HG02870 (cell line): ENCODE measurements around the gene GPER1.
A peak's percentile ranks its signal among the peaks of the same experiment; 100 is the strongest.

ENCODE experiments used
- ATAC-seq: cut with Tn5 transposase; IDR thresholded peaks from one replicate; pipeline ENCODE4 v1.9.1; 2021; ENCODE audit warnings: mild to moderate bottlenecking, moderate library complexity; ENCODE audit not compliant: unreplicated experiment

Gene GPER1

DNA sequence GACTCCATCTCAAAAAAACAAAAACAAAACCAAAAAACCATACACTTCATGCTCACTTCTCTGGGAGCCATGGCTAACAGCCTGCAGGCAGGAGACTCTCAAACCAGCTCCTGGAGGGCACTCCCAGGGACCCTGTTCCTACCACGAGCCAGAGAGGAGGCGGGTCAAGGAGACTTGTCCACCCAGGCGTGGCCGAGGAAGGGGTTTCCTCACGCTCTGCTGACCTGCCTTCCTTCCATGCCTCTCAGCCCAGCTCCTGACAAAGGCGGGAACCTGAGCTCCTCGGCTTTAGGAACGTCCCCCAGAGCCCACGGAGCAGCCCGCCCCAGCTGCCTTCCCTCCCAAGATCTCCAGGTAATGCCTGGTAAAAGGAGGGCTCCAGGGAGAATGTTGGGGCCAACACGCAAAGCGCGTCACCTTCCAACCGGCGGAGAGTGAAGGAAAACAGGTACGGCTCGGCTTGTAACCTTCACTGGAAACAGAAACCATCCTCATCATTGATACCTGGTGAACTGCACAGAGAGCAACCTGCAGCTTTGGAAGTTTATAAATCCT is 34.0 kb upstream of the GPER1 start:
- no peak for ATAC-seq

DNA sequence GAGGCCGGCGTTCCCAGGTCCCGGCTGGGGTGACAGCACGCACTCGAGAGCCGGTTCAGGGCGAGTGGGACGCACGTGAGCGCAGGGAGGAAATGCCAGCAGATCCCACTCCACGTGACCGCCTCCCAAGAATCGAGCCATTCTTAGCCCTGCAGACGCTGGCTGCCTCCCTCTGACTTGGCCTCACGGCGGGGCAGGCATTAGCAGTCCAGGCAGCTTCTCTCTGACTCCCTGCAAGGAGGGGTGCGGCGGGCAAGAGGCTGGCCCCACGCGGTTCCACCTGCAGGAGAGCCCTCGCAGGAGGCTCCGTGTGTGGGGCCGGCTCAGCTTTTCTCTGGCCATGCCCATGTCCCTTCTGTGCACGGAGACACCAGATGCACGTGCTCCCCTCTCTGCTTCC is 33.5 kb upstream of the GPER1 start:
- ATAC-seq = no peak

DNA sequence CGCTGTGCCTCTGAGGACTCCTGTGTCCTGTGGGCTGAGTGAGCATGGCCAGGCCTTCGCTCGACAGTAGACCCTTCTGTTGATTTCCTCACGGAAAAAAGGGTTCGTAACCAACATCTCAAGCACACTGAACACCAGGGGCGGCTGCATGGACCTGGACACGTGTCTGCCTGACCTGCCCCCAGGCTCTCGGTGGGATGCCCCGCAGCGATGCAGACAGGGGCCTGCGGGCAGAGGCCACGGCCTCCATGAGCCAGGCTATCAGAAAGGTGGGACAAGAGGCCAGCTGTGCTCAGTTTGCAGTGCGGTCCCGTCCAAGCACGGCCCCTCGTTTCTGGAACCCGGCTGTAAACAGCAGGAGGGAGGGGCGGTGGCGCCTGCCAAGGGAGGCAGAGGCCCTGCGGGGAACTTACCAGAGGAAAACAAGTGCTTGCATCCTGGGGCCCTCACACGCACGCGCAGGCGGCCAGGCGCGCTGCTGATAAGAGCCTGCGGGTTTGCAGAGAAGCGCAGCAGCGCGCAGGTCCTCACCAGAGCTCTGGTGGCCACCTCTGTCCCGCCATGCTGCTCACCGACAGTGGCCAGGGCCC is 33.0 kb upstream of the GPER1 start:
- ATAC-seq = no peak

DNA sequence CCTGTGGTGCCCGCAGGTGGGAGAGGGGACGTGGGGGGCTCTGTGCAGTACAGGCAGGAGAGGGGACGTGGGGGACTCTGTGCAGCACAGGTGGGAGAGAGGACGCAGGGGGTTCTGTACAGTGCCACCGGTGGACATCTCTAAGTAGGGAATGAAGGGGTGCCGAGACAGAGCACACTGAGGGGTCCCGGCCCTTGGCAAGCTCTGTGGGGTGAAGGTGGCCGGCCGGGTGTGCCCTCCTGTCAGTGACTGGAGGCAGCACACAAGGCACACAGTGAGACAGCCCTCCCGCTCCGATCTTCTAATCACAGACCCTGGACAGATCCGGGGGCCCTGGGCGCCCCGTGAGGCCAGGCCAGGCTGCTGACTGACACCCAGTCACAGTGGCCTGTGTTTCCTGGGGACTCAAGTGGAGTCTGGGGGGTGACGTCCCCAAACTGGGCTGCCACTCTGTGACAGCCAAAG is 32.4 kb upstream of the GPER1 start:
- ATAC-seq = no peak

DNA sequence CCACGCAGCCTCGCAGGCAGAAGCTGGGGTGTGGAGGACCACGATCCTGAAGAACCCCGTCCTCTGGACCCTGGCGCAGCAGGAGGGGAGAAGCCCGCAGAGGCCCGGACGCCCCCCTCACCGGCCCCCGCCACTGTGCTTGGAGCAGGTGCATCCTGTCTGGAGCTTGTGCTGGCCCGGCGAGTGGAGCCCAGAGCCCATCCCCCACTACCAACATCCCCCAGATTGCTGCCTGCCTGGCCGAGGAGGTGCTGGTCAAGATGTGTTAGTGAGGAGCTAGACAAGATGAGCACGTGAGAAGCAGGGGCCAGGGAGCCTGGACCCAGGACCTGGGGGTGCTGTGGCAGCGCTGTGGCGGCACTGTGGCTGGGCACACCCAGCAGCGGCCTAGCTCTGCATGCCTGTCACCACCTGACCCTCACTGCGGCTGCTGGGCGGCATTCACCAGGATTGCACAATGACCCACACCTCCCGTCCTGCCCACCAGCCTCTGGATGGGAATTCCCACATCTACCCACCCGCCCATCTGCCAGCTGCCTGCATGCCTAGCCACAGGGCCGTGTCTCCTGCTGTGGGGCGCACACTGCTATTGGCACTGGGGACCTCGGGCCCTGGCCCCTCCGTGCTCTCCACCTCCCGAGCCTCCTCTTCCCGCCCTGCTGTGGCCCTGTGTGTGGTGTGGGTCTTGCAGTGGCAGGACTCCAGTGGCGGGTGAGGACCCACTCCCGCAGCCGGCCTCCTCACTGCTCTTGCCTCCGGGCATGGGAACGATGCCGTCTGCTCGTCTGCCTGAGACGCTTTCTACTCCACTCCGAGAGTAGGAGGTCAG is 31.7 kb upstream of the GPER1 start:
- ATAC-seq = no peak

DNA sequence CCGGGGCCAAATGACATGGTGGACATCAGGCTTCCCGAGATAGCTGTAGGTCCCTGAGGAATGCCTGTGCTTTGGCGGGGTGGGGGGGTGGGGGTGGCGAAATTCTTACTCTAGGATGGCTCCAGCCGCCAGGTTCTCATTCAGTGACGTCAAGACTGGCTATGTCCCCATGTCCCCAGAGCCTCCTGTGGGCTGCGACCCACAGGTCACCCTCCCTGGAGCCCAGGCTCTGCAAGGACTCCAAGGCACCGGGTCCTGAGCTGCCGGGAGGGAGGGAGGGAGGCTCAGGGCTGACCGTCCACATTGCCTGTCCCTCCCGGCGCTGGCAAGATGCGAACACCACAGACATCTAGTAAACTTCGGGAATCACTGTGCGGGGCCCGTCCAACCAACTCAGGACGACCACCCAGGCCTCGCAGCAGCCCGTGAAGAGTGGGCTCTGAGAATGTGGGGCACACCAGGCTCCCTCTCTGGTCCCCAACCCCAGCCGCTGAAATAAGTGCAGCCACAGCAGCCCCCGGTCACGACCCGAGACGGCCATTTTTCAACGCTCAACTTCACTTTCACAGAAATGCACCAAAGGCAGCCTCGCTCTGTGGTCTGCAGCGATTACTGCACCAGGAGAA is 31.0 kb upstream of the GPER1 start:
- ATAC-seq = no peak

DNA sequence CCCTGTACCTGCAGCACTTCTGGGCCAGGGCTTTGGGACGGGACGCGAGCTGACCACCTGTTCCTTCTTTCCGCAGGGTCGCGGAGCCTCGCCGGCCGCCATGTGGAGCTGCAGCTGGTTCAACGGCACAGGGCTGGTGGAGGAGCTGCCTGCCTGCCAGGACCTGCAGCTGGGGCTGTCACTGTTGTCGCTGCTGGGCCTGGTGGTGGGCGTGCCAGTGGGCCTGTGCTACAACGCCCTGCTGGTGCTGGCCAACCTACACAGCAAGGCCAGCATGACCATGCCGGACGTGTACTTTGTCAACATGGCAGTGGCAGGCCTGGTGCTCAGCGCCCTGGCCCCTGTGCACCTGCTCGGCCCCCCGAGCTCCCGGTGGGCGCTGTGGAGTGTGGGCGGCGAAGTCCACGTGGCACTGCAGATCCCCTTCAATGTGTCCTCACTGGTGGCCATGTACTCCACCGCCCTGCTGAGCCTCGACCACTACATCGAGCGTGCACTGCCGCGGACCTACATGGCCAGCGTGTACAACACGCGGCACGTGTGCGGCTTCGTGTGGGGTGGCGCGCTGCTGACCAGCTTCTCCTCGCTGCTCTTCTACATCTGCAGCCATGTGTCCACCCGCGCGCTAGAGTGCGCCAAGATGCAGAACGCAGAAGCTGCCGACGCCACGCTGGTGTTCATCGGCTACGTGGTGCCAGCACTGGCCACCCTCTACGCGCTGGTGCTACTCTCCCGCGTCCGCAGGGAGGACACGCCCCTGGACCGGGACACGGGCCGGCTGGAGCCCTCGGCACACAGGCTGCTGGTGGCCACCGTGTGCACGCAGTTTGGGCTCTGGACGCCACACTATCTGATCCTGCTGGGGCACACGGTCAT is 30.3 kb upstream of the GPER1 start:
- no peak for ATAC-seq

DNA sequence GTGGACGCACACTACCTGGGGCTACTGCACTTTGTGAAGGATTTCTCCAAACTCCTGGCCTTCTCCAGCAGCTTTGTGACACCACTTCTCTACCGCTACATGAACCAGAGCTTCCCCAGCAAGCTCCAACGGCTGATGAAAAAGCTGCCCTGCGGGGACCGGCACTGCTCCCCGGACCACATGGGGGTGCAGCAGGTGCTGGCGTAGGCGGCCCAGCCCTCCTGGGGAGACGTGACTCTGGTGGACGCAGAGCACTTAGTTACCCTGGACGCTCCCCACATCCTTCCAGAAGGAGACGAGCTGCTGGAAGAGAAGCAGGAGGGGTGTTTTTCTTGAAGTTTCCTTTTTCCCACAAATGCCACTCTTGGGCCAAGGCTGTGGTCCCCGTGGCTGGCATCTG is 29.6 kb upstream of the GPER1 start:
- no peak for ATAC-seq

DNA sequence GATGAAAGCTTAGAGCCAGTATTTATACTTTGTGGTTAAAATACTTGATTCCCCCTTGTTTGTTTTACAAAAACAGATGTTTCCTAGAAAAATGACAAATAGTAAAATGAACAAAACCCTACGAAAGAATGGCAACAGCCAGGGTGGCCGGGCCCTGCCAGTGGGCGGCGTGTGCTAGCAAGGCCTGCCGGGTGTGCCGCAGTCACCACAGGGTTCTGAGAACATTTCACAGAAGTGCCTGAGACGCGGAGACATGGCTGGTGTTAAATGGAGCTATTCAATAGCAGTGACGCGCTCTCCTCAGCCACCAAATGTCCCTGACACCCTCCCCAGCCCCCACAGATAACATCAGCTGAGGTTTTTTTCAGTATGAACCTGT is 29.1 kb upstream of the GPER1 start:
- ATAC-seq = no peak

DNA sequence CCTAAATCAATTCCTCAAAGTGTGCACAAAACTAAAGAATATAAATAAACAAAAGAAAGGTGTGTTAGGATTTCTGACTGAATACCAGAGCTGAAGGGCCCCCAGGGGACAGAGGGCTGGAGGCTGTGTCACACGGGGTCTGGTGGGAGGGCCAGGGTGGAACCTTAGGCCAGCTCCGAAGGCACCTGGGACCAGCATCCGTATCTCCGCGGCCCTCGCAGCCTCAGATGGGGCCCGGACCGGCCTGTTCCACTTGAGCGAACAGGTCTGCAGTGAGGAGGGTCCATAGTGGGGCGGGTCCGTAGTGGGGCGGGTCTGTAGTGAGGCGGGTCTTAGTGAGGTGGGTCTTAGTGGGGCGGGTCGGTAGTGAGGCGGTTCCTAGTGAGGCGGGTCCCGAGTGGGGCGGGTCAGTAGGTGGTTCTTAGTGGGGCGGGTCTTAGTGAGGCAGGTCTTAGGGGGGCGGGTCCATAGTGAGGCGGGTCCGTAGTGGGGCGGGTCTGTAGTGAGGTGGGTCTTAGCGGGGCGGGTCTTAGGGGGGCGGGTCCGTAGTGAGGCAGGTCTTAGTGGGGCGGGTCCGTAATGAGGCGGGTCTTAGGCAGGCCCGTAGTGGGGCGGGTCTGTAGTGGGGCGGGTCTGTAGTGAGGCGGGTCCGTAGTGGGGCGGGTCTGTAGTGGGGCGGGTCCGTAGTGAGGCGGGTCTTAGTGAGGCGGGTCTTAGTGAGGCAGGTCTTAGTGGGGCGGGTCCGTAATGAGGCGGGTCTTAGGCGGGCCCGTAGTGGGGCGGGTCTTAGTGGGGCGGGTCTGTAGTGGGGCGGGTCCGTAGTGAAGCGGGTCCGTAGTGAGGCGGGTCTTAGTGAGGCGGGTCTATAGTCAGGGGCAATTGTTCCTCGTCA is 28.5 kb upstream of the GPER1 start:
- ATAC-seq = no peak

DNA sequence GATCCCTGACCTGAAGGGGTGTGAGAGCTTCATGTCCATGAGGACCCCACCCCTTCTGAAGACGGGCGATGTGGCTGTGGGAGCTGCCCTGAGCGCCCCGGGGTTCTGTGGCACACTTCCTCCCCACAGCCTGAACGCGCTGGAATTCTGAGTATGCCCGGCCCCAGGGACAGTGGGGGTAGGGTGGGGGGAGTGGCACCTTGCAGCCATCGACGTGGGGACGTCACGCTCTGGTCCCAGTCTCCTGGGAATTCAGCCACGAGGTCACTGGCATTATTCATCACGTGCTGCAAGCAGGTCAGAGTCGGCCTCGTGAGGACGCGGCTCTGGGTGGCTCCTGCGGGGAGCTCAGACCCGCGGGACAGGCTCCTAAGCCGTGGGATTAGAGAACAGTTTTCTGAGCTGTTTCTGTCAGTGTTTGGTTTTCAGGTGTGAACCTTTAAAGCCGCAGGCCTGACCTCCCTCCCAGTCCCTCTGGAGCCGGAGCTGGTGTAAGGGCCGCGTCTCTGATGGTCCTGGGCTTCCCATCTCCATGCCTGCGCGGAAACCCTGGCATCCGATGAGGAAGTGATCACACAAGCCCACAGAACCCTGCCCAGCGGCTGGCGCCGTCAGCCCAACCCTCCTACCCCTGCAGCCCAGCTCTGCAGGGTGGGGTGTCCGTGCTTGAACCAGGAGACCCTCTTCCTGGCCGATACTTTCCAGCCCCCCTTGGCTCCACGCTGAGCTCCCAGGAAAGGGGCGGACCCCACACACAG is 27.4 kb upstream of the GPER1 start:
- ATAC-seq = no peak

DNA sequence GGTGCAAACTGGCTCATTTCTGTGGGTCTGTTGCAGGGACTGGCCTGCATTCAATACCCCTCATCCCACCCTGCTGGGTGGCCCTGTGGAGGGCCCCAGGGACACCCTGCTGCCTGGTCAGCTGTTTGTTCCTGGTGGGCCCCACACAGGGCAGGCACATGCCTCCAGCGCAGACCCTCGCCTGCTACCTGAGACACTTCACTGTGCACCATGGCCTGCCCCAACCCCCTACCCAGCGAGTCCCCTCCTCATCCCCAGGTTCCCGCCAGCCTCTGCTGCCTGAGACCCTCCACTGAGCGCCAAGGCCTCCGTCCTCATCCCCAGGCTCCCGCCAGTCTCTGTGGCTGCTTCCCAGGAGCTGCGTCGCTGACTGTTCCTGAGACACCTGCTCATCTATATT is 26.7 kb upstream of the GPER1 start:
- ATAC-seq = no peak

DNA sequence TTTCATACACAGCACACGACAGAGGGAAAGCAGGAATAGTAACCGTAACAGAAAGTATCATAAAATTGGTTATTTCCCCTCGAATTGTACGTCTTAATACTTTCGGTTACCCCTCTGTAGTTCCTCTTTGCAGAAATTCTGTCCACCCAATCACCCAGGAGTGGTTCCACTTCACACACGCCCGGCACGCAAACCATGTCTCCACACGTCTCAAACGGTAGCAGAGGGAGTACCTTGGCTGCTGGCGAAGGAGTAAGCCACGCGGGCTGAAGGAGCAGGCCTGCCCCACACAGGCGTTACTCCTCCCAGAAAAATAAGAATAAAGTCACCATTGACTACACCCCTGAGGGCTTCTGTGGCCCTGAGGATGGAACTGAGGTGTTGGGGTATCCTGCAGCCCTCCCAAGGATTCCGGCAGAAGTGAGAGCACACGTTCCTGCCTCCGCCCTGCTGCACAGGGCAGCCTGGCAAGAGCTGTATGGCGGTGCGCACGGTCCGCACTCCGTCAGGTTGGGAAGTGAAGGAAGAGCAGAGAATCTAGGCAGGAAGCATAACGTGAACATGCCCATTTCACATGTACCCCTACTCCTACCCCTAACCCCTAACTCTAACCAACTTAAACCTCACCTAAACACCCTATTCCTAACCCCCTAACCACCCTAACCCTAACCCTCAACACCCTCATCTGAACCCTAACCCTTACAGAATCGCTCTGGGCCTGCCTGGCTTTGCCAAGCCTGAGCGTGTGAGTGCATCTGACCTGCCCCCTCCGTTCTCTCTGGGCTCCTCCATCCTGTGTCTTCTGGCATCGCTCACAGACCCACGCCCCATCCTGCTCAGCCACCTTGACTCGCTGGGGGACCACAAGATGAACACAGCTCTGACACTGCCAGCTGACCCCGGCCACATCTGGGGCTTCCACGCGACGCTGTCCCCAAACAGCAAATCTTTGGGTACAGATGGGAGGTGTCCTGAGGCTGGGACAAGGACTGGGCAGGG is 25.3 kb upstream of the GPER1 start:
- ATAC-seq = peak; percentile 54

DNA sequence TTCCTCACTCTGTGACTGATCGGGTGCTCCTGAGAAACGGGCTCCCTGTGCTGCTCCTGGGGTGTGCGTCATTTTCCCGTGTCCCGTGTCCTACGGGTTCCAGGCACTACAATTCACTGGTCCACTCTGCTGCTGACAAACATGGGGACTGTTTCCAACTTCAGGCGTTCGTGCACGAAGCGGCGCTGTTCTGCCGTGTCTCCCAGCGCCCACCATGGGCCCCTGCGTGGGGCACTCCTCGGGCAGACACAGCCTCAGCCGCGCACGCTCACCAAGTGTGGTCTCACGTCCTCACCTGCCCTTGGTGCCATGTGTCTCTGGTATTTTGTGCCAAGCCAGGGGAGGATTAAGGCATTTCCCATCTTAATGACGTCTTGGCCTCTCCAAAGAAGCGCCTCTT is 24.6 kb upstream of the GPER1 start:
- ATAC-seq = no peak

DNA sequence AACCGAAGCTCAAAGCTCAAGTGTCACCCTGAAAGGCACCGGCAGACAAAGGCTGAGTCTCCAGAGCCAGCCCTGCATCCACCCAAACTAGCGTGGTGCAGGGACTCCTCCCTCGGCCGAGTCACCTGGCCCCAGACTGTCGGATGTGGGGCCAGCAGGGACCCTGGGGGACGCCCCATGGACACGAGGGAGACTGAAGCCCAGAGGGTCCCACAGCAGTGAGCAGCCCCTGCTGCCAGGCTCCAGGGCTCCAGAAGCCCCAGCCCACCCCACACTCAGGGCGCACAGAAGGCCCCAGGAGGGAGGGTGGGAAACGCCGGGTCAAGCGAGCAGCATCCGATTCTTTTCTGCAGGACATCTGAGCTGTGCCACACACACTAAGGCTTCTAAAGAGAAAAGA is 23.3 kb upstream of the GPER1 start:
- no peak for ATAC-seq

DNA sequence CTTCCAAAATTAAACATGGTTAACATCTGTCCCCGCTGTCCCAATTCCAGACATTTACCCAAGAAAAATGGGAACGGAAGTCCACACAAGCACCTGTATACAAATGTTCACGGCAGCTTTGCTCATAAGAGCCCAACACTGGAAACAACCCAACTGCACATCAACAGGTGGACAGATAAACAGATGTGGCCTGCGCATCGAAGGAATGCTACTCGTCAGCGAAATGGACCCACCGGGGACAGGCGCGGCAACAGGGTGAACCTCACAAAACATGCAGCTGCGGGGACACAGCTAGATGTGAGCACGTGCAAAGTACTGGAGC is 22.7 kb upstream of the GPER1 start:
- no peak for ATAC-seq

DNA sequence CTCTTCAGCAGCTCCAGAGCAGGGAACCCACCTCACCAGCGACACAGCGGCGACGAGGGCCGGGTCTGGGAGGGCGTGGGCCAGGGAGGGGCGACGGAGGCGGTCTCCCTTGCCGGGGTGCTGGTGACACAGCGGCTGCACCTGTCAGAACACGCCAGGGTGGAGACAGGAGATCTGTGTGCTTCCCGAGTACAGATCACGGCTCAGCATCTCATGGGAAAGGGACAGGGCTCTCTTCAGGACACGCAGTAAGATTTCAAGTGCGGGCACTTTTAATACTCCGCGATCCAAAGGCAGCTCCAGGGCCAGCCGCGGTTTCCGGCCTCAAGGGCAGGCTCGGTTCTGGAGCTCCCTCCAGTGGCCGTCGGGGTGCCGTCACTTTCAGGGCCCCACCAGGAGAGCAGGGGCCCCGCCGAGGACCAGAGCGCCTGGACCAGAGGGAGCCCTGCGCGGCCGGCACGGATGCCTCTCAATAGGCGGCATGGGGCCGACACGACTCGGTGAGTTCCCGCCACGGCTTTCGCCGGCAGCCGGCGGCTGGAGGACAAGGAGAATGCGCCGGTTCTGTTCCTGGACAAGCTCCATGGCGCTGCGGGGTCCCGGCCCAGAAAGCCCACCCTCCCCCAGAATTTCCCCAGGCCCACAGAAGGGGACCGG is 22.2 kb upstream of the GPER1 start:
- no peak for ATAC-seq

DNA sequence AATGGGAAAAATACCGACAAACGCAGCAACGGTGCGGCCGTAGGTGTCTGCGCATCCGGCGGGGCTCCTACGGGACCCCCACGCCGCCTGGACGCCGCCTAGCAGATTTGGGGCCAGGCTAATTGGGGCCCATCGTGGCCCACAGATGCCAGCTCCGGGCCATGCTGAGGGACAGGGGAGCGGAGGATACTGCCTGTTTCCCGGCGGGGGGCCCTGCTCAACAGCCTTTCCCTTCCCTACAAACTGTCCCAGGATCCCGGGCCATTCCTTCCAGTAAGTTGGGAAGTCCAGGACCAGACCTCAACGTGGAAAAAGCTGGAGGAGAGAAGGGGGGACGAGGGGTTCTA is 21.7 kb upstream of the GPER1 start:
- no peak for ATAC-seq
